Aorta (tissue), 5 donors: Measurements from ENCODE around the gene LGI4. TPM values are rescaled to one million over a fixed set of nuclear protein-coding genes. Genes with fewer than 3 reads are reported as not detected.

Experiments
- ATAC-seq: fragments of 200-7000 bp; cut with Tn5 transposase; one replicate; pipeline ENCODE4 v1.9.1; 2022; ENCODE audit warnings: moderate library complexity; ENCODE audit not compliant: low FRiP score
- DNase-seq, 2 donors: peaks; one replicate each; pipeline ENCODE4 v3.0.0-alpha.2; 2020
- H3K27ac ChIP-seq, 2 donors: one replicate each; pipeline ENCODE4 v1.5.1; 2013; ENCODE audit warnings: low read length in 2 of 2, mild to moderate bottlenecking in 2 of 2, moderate library complexity in 2 of 2, control low read depth in 1 of 2, inconsistent platforms in 1 of 2, low read depth in 1 of 2
- H3K27me3 ChIP-seq, 2 donors: one replicate each; pipeline ENCODE4 v1.6.1; 2013; ENCODE audit warnings: control low read depth in 1 of 2, low read length in 1 of 2, mild to moderate bottlenecking in 1 of 2, moderate library complexity in 1 of 2; ENCODE audit not compliant: insufficient read depth in 2 of 2, control insufficient read depth in 1 of 2
- H3K36me3 ChIP-seq, 2 donors: one replicate each; pipeline ENCODE4 v1.6.1; 2013; ENCODE audit warnings: control low read depth in 1 of 2, low read length in 1 of 2, mild to moderate bottlenecking in 1 of 2; ENCODE audit not compliant: insufficient read depth in 2 of 2, control insufficient read depth in 1 of 2
- H3K4me1 ChIP-seq, 2 donors: one replicate each; pipeline ENCODE4 v1.6.1; 2013; ENCODE audit warnings: low read length in 2 of 2, control low read depth in 1 of 2, mild to moderate bottlenecking in 1 of 2, moderate library complexity in 1 of 2; ENCODE audit not compliant: insufficient read depth in 2 of 2, control insufficient read depth in 1 of 2
- H3K4me3 ChIP-seq, 2 donors: one replicate each; pipeline ENCODE4 v1.5.1; 2013; ENCODE audit warnings: low read length in 2 of 2, control low read depth in 1 of 2, mild to moderate bottlenecking in 1 of 2
- H3K9me3 ChIP-seq: one replicate; pipeline ENCODE4 v1.6.1; 2013; ENCODE audit warnings: mild to moderate bottlenecking, low read length; ENCODE audit not compliant: control insufficient read depth
- WGBS, 2 donors: extraction: QIAGEN DNeasy Blood & Tissue Kit; methylation state at CpG; one replicate each; pipeline ENCODE4 v1.1.7; 2013; 5-methylcytosine and 5-hydroxymethylcytosine counted together
- intact Hi-C, 2 donors: fragments of 100-400 bp; cut with DNase I; formaldehyde crosslinking; loops; one replicate each; pipeline versions ENCODE4 v1.14.2 to v1.15.0; 2022
- polyA plus RNA-seq, 2 donors: library from polyadenylated mRNA; stranded (reverse); fragments of 200-250 nt; gene quantifications; one replicate each; pipeline ENCODE4 v1.2.3, GENCODE V29; 2013
- total RNA-seq, 2 donors: library from RNA; stranded (reverse); fragmentation: NEBNext Ultra II Directional; extraction: Animal tissue kit (Norgen Biotek cat#: 25700); gene quantifications; one replicate each; pipeline ENCODE4 v1.2.1, GENCODE V29; 2021
- donor health status: healthy with polysubstance abuse.
- donor health status: Bipolar disorder and iron deficiency.
- donor health status: DM: no; HTN: no; CAD: no.
- donor health status: DM: no; HTN: no; CAD: no.
- donor health status: DM: yes; HTN: yes; CAD: no.

The LGI4 gene
- total and polyA plus RNA-seq, 4 donors = 5.1 to 17.5 (median 16.2) TPM

GRCh38 chr19:35083691-35084508 lies 51.0 kb downstream of the LGI4 start:
- Histone ChIP-seq H3K4me1 (no peaks in the 10 kb centered on the region), H3K36me3 (no peaks in the 10 kb centered on the region), H3K27ac (no peak overlapping the region), H3K9me3 (no peaks in the 10 kb centered on the region), H3K4me3 (no peak overlapping the region), H3K27me3 (no peaks in the 10 kb centered on the region)
- intact Hi-C loops = no loop called here
- ATAC-seq (no peak), DNase-seq (no peak)
- 80 to 81% methylated on average over 15 of the region's 15 CpGs for whole genome bisulfite sequencing, 2 donors

DNA sequence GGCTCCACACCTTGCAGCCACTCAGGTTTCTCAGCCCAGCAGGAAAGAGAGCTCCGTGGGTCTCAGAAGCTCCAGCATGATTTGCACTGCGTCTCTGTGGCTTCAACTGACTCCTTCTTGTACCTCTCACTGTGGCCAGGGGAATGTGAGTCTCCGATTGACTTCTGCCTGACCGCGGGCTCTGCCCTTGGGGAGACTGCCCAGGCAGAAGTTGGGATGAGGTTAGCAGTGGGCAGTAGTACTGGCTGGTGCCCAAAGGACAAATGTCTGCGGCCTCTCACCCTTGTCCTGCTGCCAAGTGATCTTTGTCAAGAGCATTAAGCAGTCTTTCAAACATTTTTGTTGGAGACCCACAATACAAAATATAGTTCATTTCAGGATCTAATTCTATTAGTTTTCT lies 53.7 kb downstream of the LGI4 start:
- WGBS, 2 donors = 85 to 88% methylated on average over 6 of the region's 6 CpGs
- intact Hi-C loops = no loop called here

DNA sequence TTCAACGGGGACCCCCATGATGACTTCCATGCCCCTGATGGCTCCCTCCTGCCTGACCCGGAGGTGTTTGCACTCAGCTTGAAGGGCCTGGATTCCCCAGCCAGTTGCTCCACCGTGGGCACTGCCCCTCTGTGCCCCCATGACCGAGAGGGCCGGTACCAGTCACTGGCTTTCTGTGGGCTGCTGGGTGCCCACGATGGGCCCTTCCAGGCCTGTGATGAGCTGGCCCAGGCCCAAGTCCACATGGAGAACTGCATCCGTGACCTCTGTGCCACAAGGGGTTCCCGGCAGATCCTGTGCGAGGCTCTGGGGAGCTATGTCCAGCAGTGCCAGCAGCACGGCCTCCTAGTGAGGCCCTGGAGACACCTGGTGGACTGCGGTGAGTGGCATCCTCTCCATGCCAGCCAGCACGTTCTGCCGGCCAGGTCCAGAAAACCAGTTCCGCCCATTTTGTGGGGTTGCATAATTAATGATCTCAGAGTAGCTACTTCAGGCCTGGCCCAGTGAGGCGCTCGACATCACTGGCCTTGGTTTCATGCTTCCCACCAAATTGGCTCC lies 54.2 kb downstream of the LGI4 start:
- intact Hi-C loops = no loop called here
- H3K36me3 ChIP-seq = no peaks in the 10 kb centered on the region
- DNase-seq (no peak), ATAC-seq (no peak)
- no peaks in the 10 kb centered on the region for H3K4me1 ChIP-seq
- H3K4me3 ChIP-seq = no peak overlapping the region
- no peaks in the 10 kb centered on the region for H3K27me3 ChIP-seq
- no peaks in the 10 kb centered on the region for H3K9me3 ChIP-seq
- 82 to 84% methylated on average over 16 of the region's 16 CpGs for WGBS, 2 donors
- no peak overlapping the region for H3K27ac ChIP-seq

More for the DNA sequence above, 53.7 kb downstream of the LGI4 start:
- ATAC-seq (no peak), DNase-seq (no peak)
- H3K36me3 ChIP-seq = no peaks in the 10 kb centered on the region
- no peaks in the 10 kb centered on the region for H3K9me3 ChIP-seq
- H3K27me3 ChIP-seq = no peaks in the 10 kb centered on the region
- no peak overlapping the region for H3K4me3 ChIP-seq
- no peaks in the 10 kb centered on the region for H3K4me1 ChIP-seq
- no peak overlapping the region for H3K27ac ChIP-seq

GRCh38 chr19:35079826-35080225 lies 55.0 kb downstream of the LGI4 start:
- H3K27ac ChIP-seq = no peak overlapping the region
- DNase-seq = no peak
- H3K9me3 ChIP-seq = no peaks in the 10 kb centered on the region
- 87 to 89% methylated on average over 14 of the region's 14 CpGs for WGBS, 2 donors
- H3K36me3 ChIP-seq = no peaks in the 10 kb centered on the region
- no peaks in the 10 kb centered on the region for H3K4me1 ChIP-seq
- intact Hi-C loops = no loop called here
- no peak overlapping the region for H3K4me3 ChIP-seq
- no peaks in the 10 kb centered on the region for H3K27me3 ChIP-seq
- ATAC-seq = no peak

DNA sequence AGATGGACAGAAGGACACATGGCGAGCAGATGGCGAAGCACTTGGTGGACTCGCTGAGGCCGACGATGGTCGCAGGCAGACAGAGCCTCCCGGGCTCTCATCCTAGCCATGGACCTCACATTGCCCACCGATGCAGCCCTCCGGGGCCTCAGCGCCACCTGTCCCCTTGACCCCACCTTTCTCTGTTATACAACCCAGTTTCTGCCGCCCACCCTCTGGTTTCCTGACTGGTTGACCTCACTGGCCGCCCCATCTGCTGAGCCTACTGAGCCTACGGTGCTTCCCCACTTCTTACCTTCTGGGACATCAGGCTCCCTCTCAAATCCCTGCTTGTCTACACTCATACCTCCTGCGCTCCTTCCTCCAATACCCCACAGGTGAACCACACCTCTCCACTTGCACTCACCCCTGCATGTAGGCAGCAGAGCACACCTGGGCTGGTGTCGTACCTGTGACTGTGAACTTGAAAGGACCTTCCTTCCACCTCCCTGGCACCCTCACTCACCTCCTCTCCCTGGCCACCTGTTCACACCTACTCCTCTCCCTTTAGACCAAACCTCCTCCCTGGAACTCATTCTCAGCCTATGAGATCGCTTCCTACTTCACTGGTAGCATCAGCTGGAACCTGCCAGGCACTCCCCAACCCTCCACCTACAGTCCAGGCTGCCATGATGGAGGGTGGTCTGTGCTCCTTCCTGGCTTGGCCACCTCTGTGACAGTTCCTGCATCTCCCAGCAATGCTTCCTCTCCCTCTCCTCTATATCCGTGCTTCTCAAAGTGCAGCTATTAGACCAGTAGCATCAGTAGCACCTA lies 57.2 kb downstream of the LGI4 start:
- no peaks in the 10 kb centered on the region for H3K27me3 ChIP-seq
- intact Hi-C loops = no loop called here
- H3K4me1 ChIP-seq = no peaks in the 10 kb centered on the region
- DNase-seq (no peak), ATAC-seq (no peak)
- 90% methylated on average over 17 of the region's 17 CpGs for WGBS, 2 donors
- H3K27ac ChIP-seq = no peak overlapping the region
- no peaks in the 10 kb centered on the region for H3K36me3 ChIP-seq
- no peak overlapping the region for H3K4me3 ChIP-seq
- H3K9me3 ChIP-seq = no peaks in the 10 kb centered on the region

DNA sequence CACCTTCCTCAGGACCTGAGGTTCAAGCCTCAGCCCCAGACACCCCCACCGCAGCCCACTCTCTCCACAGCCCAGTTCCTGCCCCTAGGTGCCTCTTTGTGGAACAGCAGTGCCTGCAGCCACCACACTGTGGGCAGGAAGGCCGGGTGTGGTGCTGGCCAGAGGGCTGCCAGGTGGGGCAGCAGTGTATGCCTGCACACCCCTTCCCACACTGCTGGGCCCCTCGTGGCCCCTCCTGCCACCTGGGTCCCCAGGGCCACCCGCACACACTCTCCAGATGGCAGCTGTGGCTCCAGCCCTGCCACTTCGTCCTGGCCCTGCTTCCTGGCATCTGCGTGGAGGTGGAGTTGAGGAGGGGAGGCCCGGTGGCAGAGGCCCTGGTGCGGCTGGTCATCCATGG lies 58.2 kb downstream of the LGI4 start:
- Histone ChIP-seq H3K27me3 (no peaks in the 10 kb centered on the region), H3K27ac (no peak overlapping the region), H3K4me1 (no peaks in the 10 kb centered on the region), H3K4me3 (no peak overlapping the region), H3K36me3 (no peaks in the 10 kb centered on the region), H3K9me3 (no peaks in the 10 kb centered on the region)
- ATAC-seq (no peak), DNase-seq (no peak)
- intact Hi-C loops = no loop called here
- WGBS, 2 donors = 69 to 73% methylated on average over 8 of the region's 8 CpGs

DNA sequence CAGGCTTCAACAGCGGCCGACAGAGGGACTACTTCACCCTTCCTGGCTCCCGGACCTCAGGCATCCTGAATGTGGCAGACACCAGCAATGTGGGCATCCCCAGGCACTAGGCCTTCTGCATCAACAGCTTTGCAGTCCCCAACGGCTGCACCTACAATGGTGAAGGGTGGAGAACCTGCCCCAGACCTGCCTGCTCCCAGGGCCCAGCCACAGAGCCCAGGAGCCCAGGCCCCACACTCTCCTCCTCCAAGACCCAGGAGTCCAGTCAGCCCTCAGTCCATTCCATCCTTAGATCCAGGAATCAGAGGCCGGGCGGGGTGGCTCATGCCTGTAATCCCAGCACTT lies 58.9 kb downstream of the LGI4 start:
- ATAC-seq (no peak), DNase-seq (no peak)
- no peaks in the 10 kb centered on the region for H3K27me3 ChIP-seq
- H3K27ac ChIP-seq = no peak overlapping the region
- WGBS, 2 donors = 81 to 85% methylated on average over 6 of the region's 6 CpGs
- H3K36me3 ChIP-seq = no peaks in the 10 kb centered on the region
- intact Hi-C loops = no loop called here
- no peaks in the 10 kb centered on the region for H3K4me1 ChIP-seq
- H3K9me3 ChIP-seq = no peaks in the 10 kb centered on the region
- no peak overlapping the region for H3K4me3 ChIP-seq

GRCh38 chr19:35075202-35076025 lies 59.4 kb downstream of the LGI4 start:
- no peak overlapping the region for H3K4me3 ChIP-seq
- peaks cover 2% of the 10 kb centered on the region for H3K9me3 ChIP-seq
- H3K27ac ChIP-seq = no peak overlapping the region
- no peaks in the 10 kb centered on the region for H3K27me3 ChIP-seq
- WGBS, 2 donors = 91 to 93% methylated on average over 20 to 21 of the region's 21 CpGs
- intact Hi-C loops = no loop called here
- DNase-seq = no peak
- no peaks in the 10 kb centered on the region for H3K36me3 ChIP-seq
- no peak for ATAC-seq
- H3K4me1 ChIP-seq = no peaks in the 10 kb centered on the region
